ENCODE results near the gene GULP1.

- TF ChIP-seq EGR1 (IDR thresholded peaks at IDR 0.05) (no peak), EP300 (IDR thresholded peaks at IDR 0.05; ENCODE audit: borderline replicate concordance) (no peak), CEBPB (IDR thresholded peaks at IDR 0.05) (no peak), TEAD4 (IDR thresholded peaks at IDR 0.05) (no peak), USF1 (IDR thresholded peaks at IDR 0.05) (no peak), TAF1 (IDR thresholded peaks at IDR 0.05; ENCODE audit: low read depth) (no peak), MAX (IDR thresholded peaks at IDR 0.05) (no peak), CREB1 (IDR thresholded peaks at IDR 0.05; ENCODE audit: low read depth) (no peak), YY1 (IDR thresholded peaks at IDR 0.05; ENCODE audit: low read depth) (no peak), RAD21 (IDR thresholded peaks at IDR 0.05; ENCODE audit: low read depth) (no peak), TCF12 (IDR thresholded peaks at IDR 0.05; ENCODE audit: low read depth) (no peak)
- TF ChIP-seq, protein P1, sequence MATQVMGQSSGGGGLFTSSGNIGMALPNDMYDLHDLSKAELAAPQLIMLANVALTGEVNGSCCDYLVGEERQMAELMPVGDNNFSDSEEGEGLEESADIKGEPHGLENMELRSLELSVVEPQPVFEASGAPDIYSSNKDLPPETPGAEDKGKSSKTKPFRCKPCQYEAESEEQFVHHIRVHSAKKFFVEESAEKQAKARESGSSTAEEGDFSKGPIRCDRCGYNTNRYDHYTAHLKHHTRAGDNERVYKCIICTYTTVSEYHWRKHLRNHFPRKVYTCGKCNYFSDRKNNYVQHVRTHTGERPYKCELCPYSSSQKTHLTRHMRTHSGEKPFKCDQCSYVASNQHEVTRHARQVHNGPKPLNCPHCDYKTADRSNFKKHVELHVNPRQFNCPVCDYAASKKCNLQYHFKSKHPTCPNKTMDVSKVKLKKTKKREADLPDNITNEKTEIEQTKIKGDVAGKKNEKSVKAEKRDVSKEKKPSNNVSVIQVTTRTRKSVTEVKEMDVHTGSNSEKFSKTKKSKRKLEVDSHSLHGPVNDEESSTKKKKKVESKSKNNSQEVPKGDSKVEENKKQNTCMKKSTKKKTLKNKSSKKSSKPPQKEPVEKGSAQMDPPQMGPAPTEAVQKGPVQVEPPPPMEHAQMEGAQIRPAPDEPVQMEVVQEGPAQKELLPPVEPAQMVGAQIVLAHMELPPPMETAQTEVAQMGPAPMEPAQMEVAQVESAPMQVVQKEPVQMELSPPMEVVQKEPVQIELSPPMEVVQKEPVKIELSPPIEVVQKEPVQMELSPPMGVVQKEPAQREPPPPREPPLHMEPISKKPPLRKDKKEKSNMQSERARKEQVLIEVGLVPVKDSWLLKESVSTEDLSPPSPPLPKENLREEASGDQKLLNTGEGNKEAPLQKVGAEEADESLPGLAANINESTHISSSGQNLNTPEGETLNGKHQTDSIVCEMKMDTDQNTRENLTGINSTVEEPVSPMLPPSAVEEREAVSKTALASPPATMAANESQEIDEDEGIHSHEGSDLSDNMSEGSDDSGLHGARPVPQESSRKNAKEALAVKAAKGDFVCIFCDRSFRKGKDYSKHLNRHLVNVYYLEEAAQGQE (IDR thresholded peaks at IDR 0.05; ENCODE audit: low read depth) = no peak
These were observed 73.5 kb downstream of the GULP1 start for GRCh38 chr2:188365058-188365641.

All from Ishikawa (cell line).